ENCODE data around the gene TPRN. TPM values are rescaled to one million over a fixed set of nuclear protein-coding genes. Genes with fewer than 3 reads are reported as not detected.

Gene TPRN
- total RNA-seq, 1 experiment from 2014 or later = 37.7 TPM

DNA sequence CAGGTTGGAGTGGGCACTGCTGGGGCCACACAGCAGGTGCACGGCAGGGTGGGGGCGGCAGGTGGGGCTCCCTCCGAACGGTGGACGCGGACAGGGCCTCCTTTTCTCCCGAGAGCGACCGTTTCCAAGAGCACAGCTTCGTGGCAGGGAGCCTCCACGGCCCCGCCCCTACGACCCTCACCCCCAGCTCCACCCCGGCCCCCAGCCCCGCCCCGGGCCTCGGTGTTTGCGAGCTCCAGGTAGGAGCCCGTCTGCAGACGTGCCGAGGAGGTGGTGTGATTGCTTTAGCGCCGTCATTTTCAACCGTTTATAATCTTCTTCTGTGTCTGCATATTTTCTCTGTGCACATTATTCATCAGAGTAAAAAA lies 52.8 kb downstream of the TPRN start:
- no peaks in the 10 kb centered on the region for H3K36me3 ChIP-seq (ENCODE audit: control insufficient read depth, insufficient read depth, low read length)

DNA sequence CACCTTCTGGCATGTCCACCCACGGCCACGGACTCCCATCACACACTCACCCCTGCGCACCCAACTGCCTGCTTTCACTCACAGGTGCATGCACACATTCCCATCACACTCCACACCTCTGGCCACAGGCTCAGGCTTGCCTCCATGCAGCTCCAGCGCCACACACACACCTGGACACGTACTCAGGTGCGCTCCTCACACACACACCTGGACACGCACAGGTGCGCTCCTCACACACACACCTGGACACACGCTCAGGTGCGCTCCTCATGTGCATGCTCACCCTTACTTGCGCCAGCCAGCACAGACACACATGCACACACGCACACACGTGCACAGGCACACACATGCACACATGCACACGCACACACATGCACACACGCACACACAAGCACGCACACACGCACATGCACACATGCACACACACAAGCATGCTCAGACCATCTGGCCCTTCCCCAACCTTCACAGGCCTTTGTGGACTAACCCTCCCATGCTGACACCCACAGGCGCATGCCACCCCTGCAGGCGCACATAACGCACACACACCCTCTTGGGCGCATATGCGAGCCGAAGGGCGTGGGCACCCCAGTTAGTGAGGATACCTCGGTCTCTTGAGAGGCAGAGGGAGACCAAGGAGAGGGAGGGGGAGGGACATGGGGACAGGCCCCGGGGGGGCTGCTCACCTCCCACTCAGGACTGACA lies 53.3 kb downstream of the TPRN start:
- no TSS peak for BruUV-seq (replicated peaks)
- intact Hi-C loops (cut with micrococcal nuclease; ENCODE audit: unreplicated experiment) = no loop called here
- Mint-ChIP-seq H3K27ac (ENCODE audit: unreplicated experiment) (no peak overlapping the region), H3K27me3 (ENCODE audit: insufficient read depth, unreplicated experiment) (peaks cover 11% of the 10 kb centered on the region), H3K9me3 (ENCODE audit: unreplicated experiment) (no peaks in the 10 kb centered on the region), H3K36me3 (ENCODE audit: insufficient read depth, unreplicated experiment) (peaks cover 13% of the 10 kb centered on the region), H3K4me1 (ENCODE audit: low read depth, unreplicated experiment) (no peaks in the 10 kb centered on the region), H3K4me3 (ENCODE audit: unreplicated experiment) (no peak overlapping the region)
- POLR2A ChIA-PET = no interaction called here
- no peak overlapping the region for H3K4me3 ChIP-seq (ENCODE audit: low read depth, low read length)
- no peaks in the 10 kb centered on the region for H3K36me3 ChIP-seq (ENCODE audit: control insufficient read depth, insufficient read depth, low read length)
- H3K9me3 ChIP-seq = no peaks in the 10 kb centered on the region
- no peaks in the 10 kb centered on the region for H3K27me3 ChIP-seq (replicated peaks; ENCODE audit: control insufficient read depth, insufficient read depth, low read length)
- TF ChIP-seq, protein P1, sequence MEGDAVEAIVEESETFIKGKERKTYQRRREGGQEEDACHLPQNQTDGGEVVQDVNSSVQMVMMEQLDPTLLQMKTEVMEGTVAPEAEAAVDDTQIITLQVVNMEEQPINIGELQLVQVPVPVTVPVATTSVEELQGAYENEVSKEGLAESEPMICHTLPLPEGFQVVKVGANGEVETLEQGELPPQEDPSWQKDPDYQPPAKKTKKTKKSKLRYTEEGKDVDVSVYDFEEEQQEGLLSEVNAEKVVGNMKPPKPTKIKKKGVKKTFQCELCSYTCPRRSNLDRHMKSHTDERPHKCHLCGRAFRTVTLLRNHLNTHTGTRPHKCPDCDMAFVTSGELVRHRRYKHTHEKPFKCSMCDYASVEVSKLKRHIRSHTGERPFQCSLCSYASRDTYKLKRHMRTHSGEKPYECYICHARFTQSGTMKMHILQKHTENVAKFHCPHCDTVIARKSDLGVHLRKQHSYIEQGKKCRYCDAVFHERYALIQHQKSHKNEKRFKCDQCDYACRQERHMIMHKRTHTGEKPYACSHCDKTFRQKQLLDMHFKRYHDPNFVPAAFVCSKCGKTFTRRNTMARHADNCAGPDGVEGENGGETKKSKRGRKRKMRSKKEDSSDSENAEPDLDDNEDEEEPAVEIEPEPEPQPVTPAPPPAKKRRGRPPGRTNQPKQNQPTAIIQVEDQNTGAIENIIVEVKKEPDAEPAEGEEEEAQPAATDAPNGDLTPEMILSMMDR (IDR thresholded peaks at IDR 0.05; ENCODE audit: insufficient read depth in 1 of 2, low read depth in 1 of 2, low read length in 1 of 2, severe bottlenecking in 1 of 2, unreplicated experiment in 1 of 2) = no peak
- DNase-seq = no peak
- H3K4me1 ChIP-seq = no peaks in the 10 kb centered on the region
- CTCF ChIA-PET = no interaction called here

More for the DNA sequence above, 52.8 kb downstream of the TPRN start:
- H3K4me3 ChIP-seq (ENCODE audit: low read depth, low read length) = no peak overlapping the region
- Mint-ChIP-seq H3K36me3 (ENCODE audit: insufficient read depth, unreplicated experiment) (peaks cover 13% of the 10 kb centered on the region), H3K4me3 (ENCODE audit: unreplicated experiment) (no peak overlapping the region), H3K4me1 (ENCODE audit: low read depth, unreplicated experiment) (no peaks in the 10 kb centered on the region), H3K9me3 (ENCODE audit: unreplicated experiment) (no peaks in the 10 kb centered on the region), H3K27ac (ENCODE audit: unreplicated experiment) (no peak overlapping the region), H3K27me3 (ENCODE audit: insufficient read depth, unreplicated experiment) (peaks cover 8% of the 10 kb centered on the region)
- ChIA-PET CTCF (no interaction called here), POLR2A (no interaction called here)
- no peaks in the 10 kb centered on the region for H3K27me3 ChIP-seq (replicated peaks; ENCODE audit: control insufficient read depth, insufficient read depth, low read length)
- H3K4me1 ChIP-seq = no peaks in the 10 kb centered on the region
- no TSS peak for BruUV-seq (replicated peaks)
- intact Hi-C loops (cut with micrococcal nuclease; ENCODE audit: unreplicated experiment) = no loop called here
- DNase-seq = no peak
- H3K9me3 ChIP-seq = no peaks in the 10 kb centered on the region
- TF ChIP-seq, protein P1 (IDR thresholded peaks at IDR 0.05; ENCODE audit: insufficient read depth in 1 of 2, low read depth in 1 of 2, low read length in 1 of 2, severe bottlenecking in 1 of 2, unreplicated experiment in 1 of 2) = no peak

DNA sequence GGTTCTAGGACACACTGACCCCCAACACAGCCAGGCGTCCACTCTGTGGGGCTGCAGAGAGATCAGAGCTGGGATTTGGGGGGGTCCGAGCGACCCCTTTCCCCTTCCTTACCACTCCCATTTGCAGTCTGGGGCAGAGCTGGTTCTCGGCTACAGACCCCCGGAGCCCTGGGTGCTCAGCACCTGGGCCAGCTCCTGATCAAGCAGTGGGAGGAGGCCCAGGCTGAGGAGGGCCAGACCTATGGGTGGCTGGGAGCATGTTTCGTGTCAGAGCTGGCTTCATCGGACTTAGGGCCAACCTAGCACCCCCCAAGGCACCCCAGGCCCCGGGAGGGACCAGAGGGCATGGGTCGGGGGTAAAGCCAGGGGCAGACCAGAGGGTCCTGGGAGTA lies 54.0 kb downstream of the TPRN start:
- H3K9me3 Mint-ChIP-seq (ENCODE audit: unreplicated experiment) = no peaks in the 10 kb centered on the region
- no TSS peak for BruUV-seq (replicated peaks)
- H3K4me3 Mint-ChIP-seq (ENCODE audit: unreplicated experiment) = no peak overlapping the region
- TF ChIP-seq, protein P1 (IDR thresholded peaks at IDR 0.05; ENCODE audit: insufficient read depth in 1 of 2, low read depth in 1 of 2, low read length in 1 of 2, severe bottlenecking in 1 of 2, unreplicated experiment in 1 of 2) = no peak
- no peaks in the 10 kb centered on the region for H3K36me3 ChIP-seq (ENCODE audit: control insufficient read depth, insufficient read depth, low read length)
- no peak overlapping the region for H3K4me3 ChIP-seq (ENCODE audit: low read depth, low read length)
- H3K27me3 ChIP-seq (replicated peaks; ENCODE audit: control insufficient read depth, insufficient read depth, low read length) = no peaks in the 10 kb centered on the region
- DNase-seq = no peak
- H3K27ac Mint-ChIP-seq (ENCODE audit: unreplicated experiment) = no peak overlapping the region
- peaks cover 13% of the 10 kb centered on the region for H3K36me3 Mint-ChIP-seq (ENCODE audit: insufficient read depth, unreplicated experiment)
- intact Hi-C loops (cut with micrococcal nuclease; ENCODE audit: unreplicated experiment) = no loop called here
- H3K4me1 ChIP-seq = no peaks in the 10 kb centered on the region
- ChIA-PET CTCF (no interaction called here), POLR2A (no interaction called here)
- peaks cover 13% of the 10 kb centered on the region for H3K27me3 Mint-ChIP-seq (ENCODE audit: insufficient read depth, unreplicated experiment)
- no peaks in the 10 kb centered on the region for H3K9me3 ChIP-seq
- H3K4me1 Mint-ChIP-seq (ENCODE audit: low read depth, unreplicated experiment) = no peaks in the 10 kb centered on the region
